Activated CD8-positive, alpha-beta memory T cell treated with anti-CD3 and anti-CD28 coated beads, Interleukin-2, amount 10 ng/mL, durations not matched to agents 7 days and 5 days (primary cell): ENCODE data around the gene ALG5. TPM values are rescaled to one million over a fixed set of nuclear protein-coding genes. Genes with fewer than 3 reads are reported as not detected.

ENCODE experiments used
- ATAC-seq: fragments of 150-1000 bp; cut with Tn5 transposase; one replicate; pipeline ENCODE4 v1.10.0; 2021; ENCODE audit warnings: moderate library complexity
- CTCF ChIA-PET: fragments of 350-600 bp; sonication (Branson Sonifier 250); formaldehyde crosslinking; loops from one replicate; lab custom pipeline; 2021; ENCODE audit warnings: antibody characterized with exemption; lab: Charles Lee
- DNase-seq: peaks from one replicate; pipeline ENCODE4 v3.0.0-alpha.2; 2020
- H3K27ac Mint-ChIP-seq: one replicate; pipeline ENCODE4 v1.8.0; 2021; ENCODE audit warnings: mild to moderate bottlenecking, mixed read lengths
- H3K27me3 Mint-ChIP-seq: one replicate; pipeline ENCODE4 v1.8.0; 2021; ENCODE audit warnings: mixed read lengths
- H3K36me3 Mint-ChIP-seq: one replicate; pipeline ENCODE4 v1.8.0; 2021; ENCODE audit warnings: mild to moderate bottlenecking, mixed read lengths
- H3K4me1 Mint-ChIP-seq: one replicate; pipeline ENCODE4 v1.8.0; 2021; ENCODE audit warnings: mixed read lengths
- H3K4me3 Mint-ChIP-seq: one replicate; pipeline ENCODE4 v1.8.0; 2021; ENCODE audit warnings: mild to moderate bottlenecking, moderate library complexity, mixed read lengths
- H3K9me3 Mint-ChIP-seq: one replicate; pipeline ENCODE4 v1.8.0; 2022; ENCODE audit warnings: low read depth, mixed read lengths
- total RNA-seq, 2 experiments: library from RNA; stranded (reverse); gene quantifications; one replicate each; pipeline ENCODE4 v1.2.3, GENCODE V29; 2021

The ALG5 gene
- total RNA-seq, 2 experiments from 2014 or later: 27.3 to 33.0 TPM

GRCh38 chr13:37010424-37010823 lies 11.3 kb upstream of the ALG5 start:
- DNase-seq (no peak), ATAC-seq (no peak)
- Mint-ChIP-seq H3K27ac (no peak overlapping the region), H3K27me3 (no peaks in the 10 kb centered on the region), H3K9me3 (no peaks in the 10 kb centered on the region), H3K4me1 (peaks cover 11% of the 10 kb centered on the region), H3K4me3 (no peak overlapping the region), H3K36me3 (peaks cover 76% of the 10 kb centered on the region)
- CTCF ChIA-PET: interaction anchor here (1.2 kb wide), 1 partner anchor 10 kb away, joined by 3 read pairs; no protein-coding TSS in a partner anchor

GRCh38 chr13:37009692-37010091 lies 10.6 kb upstream of the ALG5 start:
- no peak overlapping the region for H3K4me3 Mint-ChIP-seq
- no peak overlapping the region for H3K27ac Mint-ChIP-seq
- CTCF ChIA-PET: no interaction called here
- H3K9me3 Mint-ChIP-seq: no peaks in the 10 kb centered on the region
- H3K4me1 Mint-ChIP-seq: peaks cover 11% of the 10 kb centered on the region
- peaks cover 74% of the 10 kb centered on the region for H3K36me3 Mint-ChIP-seq
- no peaks in the 10 kb centered on the region for H3K27me3 Mint-ChIP-seq
- ATAC-seq (no peak), DNase-seq (no peak)

GRCh38 chr13:37001921-37002250 lies 2.7 kb upstream of the ALG5 start:
- CTCF ChIA-PET: no interaction called here
- H3K36me3 Mint-ChIP-seq: peaks cover 41% of the 10 kb centered on the region

GRCh38 chr13:36998624-36999041 lies 507 bp downstream of the ALG5 start:
- no peak for ATAC-seq
- Mint-ChIP-seq H3K36me3 (peaks cover 18% of the 10 kb centered on the region), H3K27ac (peak overlapping the region; percentile 100)

More at GRCh38 chr13:37001921-37002250, 2.7 kb upstream of the ALG5 start:
- Mint-ChIP-seq H3K27me3 (no peaks in the 10 kb centered on the region), H3K4me1 (peaks cover 29% of the 10 kb centered on the region), H3K4me3 (peak overlapping the region; percentile 100), H3K27ac (peak overlapping the region; percentile 100), H3K9me3 (no peaks in the 10 kb centered on the region)
- no peak for DNase-seq
- no peak for ATAC-seq

GRCh38 chr13:36997716-36998427 lies 1.3 kb downstream of the ALG5 start:
- Mint-ChIP-seq H3K4me3 (peak overlapping the region; percentile 100), H3K9me3 (no peaks in the 10 kb centered on the region), H3K36me3 (peaks cover 16% of the 10 kb centered on the region), H3K27ac (peak overlapping the region; percentile 100), H3K27me3 (no peaks in the 10 kb centered on the region), H3K4me1 (peaks cover 31% of the 10 kb centered on the region)
- DNase-seq (no peak), ATAC-seq (no peak)
- CTCF ChIA-PET: no interaction called here

More at GRCh38 chr13:36998624-36999041, 507 bp downstream of the ALG5 start:
- Mint-ChIP-seq H3K27me3 (no peaks in the 10 kb centered on the region), H3K4me1 (peaks cover 36% of the 10 kb centered on the region), H3K4me3 (peak overlapping the region; percentile 100), H3K9me3 (no peaks in the 10 kb centered on the region)
- peak; percentile 49 for DNase-seq
- CTCF ChIA-PET: interaction anchor here (0.8 kb wide), 1 partner anchor 9 kb away, joined by 3 read pairs; no protein-coding TSS in a partner anchor

GRCh38 chr13:36992362-36992761 lies 6.8 kb downstream of the ALG5 start:
- Mint-ChIP-seq H3K9me3 (no peaks in the 10 kb centered on the region), H3K4me1 (peaks cover 14% of the 10 kb centered on the region), H3K27ac (no peak overlapping the region), H3K36me3 (peaks cover 45% of the 10 kb centered on the region), H3K4me3 (no peak overlapping the region), H3K27me3 (no peaks in the 10 kb centered on the region)
- CTCF ChIA-PET: no interaction called here
- ATAC-seq (no peak), DNase-seq (no peak)

- peaks cover 40% of the 10 kb centered on the region for H3K36me3 Mint-ChIP-seq
Measured at GRCh38 chr13:36986462-36987240, 12.5 kb downstream of the ALG5 start.

GRCh38 chr13:36981156-36981743 lies 17.9 kb downstream of the ALG5 start:
- ATAC-seq (no peak), DNase-seq (no peak)
- CTCF ChIA-PET: interaction anchor here (1.0 to 2.7 kb wide), 11 partner anchors 9 to 563 kb away, joined by 3 to 12 read pairs (median 4); no protein-coding TSS in a partner anchor
- no peak overlapping the region for H3K27ac Mint-ChIP-seq
- H3K36me3 Mint-ChIP-seq: peaks cover 31% of the 10 kb centered on the region
- no peaks in the 10 kb centered on the region for H3K27me3 Mint-ChIP-seq
- H3K9me3 Mint-ChIP-seq: no peaks in the 10 kb centered on the region
- H3K4me1 Mint-ChIP-seq: peaks cover 3% of the 10 kb centered on the region
- no peak overlapping the region for H3K4me3 Mint-ChIP-seq

More at GRCh38 chr13:36986462-36987240, 12.5 kb downstream of the ALG5 start:
- no peaks in the 10 kb centered on the region for H3K9me3 Mint-ChIP-seq
- H3K27me3 Mint-ChIP-seq: no peaks in the 10 kb centered on the region
- H3K27ac Mint-ChIP-seq: no peak overlapping the region
- ATAC-seq: no peak
- DNase-seq: no peak
- CTCF ChIA-PET: interaction anchor here (1.1 kb wide), 2 partner anchors 14 to 640 kb away, joined by 3 to 5 read pairs; no protein-coding TSS in a partner anchor
- no peaks in the 10 kb centered on the region for H3K4me1 Mint-ChIP-seq
- H3K4me3 Mint-ChIP-seq: no peak overlapping the region

- Mint-ChIP-seq H3K27ac (peak overlapping the region; percentile 5), H3K4me3 (no peak overlapping the region), H3K27me3 (no peaks in the 10 kb centered on the region), H3K9me3 (no peaks in the 10 kb centered on the region), H3K4me1 (peaks cover 5% of the 10 kb centered on the region), H3K36me3 (peaks cover 37% of the 10 kb centered on the region)
- no peak for DNase-seq
- ATAC-seq: no peak
- CTCF ChIA-PET: interaction anchor here (0.7 to 1.5 kb wide), 2 partner anchors 12 to 561 kb away, joined by 3 to 5 read pairs; no protein-coding TSS in a partner anchor
Measured at GRCh38 chr13:36979361-36980050, 19.6 kb downstream of the ALG5 start.

- CTCF ChIA-PET: no interaction called here
- Mint-ChIP-seq H3K27me3 (no peaks in the 10 kb centered on the region), H3K9me3 (no peaks in the 10 kb centered on the region), H3K4me1 (peaks cover 2% of the 10 kb centered on the region), H3K27ac (no peak overlapping the region), H3K4me3 (no peak overlapping the region), H3K36me3 (peaks cover 50% of the 10 kb centered on the region)
- DNase-seq (no peak), ATAC-seq (no peak)
Measured at GRCh38 chr13:36975172-36975571, 24.0 kb downstream of the ALG5 start.

- H3K27ac Mint-ChIP-seq: peak overlapping the region; percentile 26
- no peak overlapping the region for H3K4me3 Mint-ChIP-seq
- ATAC-seq: no peak
- peaks cover 2% of the 10 kb centered on the region for H3K4me1 Mint-ChIP-seq
- peaks cover 49% of the 10 kb centered on the region for H3K36me3 Mint-ChIP-seq
- no peaks in the 10 kb centered on the region for H3K9me3 Mint-ChIP-seq
- DNase-seq: no peak
- CTCF ChIA-PET: interaction anchor here (1.4 kb wide), 1 partner anchor 13 kb away, joined by 3 read pairs; no protein-coding TSS in a partner anchor
- no peaks in the 10 kb centered on the region for H3K27me3 Mint-ChIP-seq
Measured at GRCh38 chr13:36973621-36974295, 25.4 kb downstream of the ALG5 start.

- H3K9me3 Mint-ChIP-seq: no peaks in the 10 kb centered on the region
- CTCF ChIA-PET: interaction anchor here (0.8 to 1.4 kb wide), 3 partner anchors 14 to 26 kb away, joined by 3 read pairs; partner anchors contain the start of gene ALG5
- H3K27ac Mint-ChIP-seq: no peak overlapping the region
- H3K36me3 Mint-ChIP-seq: peaks cover 50% of the 10 kb centered on the region
- H3K4me3 Mint-ChIP-seq: no peak overlapping the region
- ATAC-seq (no peak), DNase-seq (no peak)
- H3K27me3 Mint-ChIP-seq: no peaks in the 10 kb centered on the region
- H3K4me1 Mint-ChIP-seq: peaks cover 2% of the 10 kb centered on the region
Measured at GRCh38 chr13:36973009-36973408, 26.1 kb downstream of the ALG5 start.
